Activated CD8-positive, alpha-beta memory T cell treated with anti-CD3 and anti-CD28 coated beads, Interleukin-2, amount 10 ng/mL, durations not matched to agents 7 days and 5 days (primary cell): ENCODE measurements around the gene TRAPPC10. TPM values are rescaled to one million over a fixed set of nuclear protein-coding genes. Genes with fewer than 3 reads are reported as not detected.

Source experiments
- ATAC-seq: fragments of 150-1000 bp; cut with Tn5 transposase; one replicate; pipeline ENCODE4 v1.10.0; 2021; ENCODE audit warnings: moderate library complexity
- CTCF ChIA-PET: fragments of 350-600 bp; sonication (Branson Sonifier 250); formaldehyde crosslinking; loops from one replicate; lab custom pipeline; 2021; ENCODE audit warnings: antibody characterized with exemption; lab: Charles Lee
- DNase-seq: peaks from one replicate; pipeline ENCODE4 v3.0.0-alpha.2; 2020
- H3K27ac Mint-ChIP-seq: one replicate; pipeline ENCODE4 v1.8.0; 2021; ENCODE audit warnings: mild to moderate bottlenecking, mixed read lengths
- H3K27me3 Mint-ChIP-seq: one replicate; pipeline ENCODE4 v1.8.0; 2021; ENCODE audit warnings: mixed read lengths
- H3K36me3 Mint-ChIP-seq: one replicate; pipeline ENCODE4 v1.8.0; 2021; ENCODE audit warnings: mild to moderate bottlenecking, mixed read lengths
- H3K4me1 Mint-ChIP-seq: one replicate; pipeline ENCODE4 v1.8.0; 2021; ENCODE audit warnings: mixed read lengths
- H3K4me3 Mint-ChIP-seq: one replicate; pipeline ENCODE4 v1.8.0; 2021; ENCODE audit warnings: mild to moderate bottlenecking, moderate library complexity, mixed read lengths
- H3K9me3 Mint-ChIP-seq: one replicate; pipeline ENCODE4 v1.8.0; 2022; ENCODE audit warnings: low read depth, mixed read lengths
- total RNA-seq, 2 experiments: library from RNA; stranded (reverse); gene quantifications; one replicate each; pipeline ENCODE4 v1.2.3, GENCODE V29; 2021

Gene TRAPPC10
- total RNA-seq, 2 experiments from 2014 or later, result 71.5 to 71.7 TPM

DNA sequence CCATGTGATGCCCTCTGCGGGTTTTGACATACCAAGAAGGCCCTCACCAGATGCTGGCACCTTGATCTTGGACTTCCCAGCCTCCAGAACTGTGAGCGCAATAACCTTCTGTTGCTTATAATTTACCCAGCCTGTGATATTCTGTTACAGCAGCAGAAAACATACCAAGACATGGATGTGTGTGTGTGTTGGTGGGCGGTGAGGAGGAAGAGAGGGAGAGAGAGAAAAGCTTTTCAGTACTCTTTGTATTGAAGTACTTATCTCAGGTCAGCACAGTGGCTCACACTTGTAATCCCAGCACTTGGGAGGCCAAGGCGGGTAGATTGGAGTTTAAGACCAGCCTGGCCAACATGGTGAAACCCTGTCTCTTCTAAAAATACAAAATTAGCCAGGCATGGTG lies 23.1 kb downstream of the TRAPPC10 start:
- CTCF ChIA-PET, result no interaction called here
- Mint-ChIP-seq H3K36me3 (peaks cover 41% of the 10 kb centered on the region), H3K9me3 (no peaks in the 10 kb centered on the region), H3K4me1 (peaks cover 26% of the 10 kb centered on the region), H3K27me3 (no peaks in the 10 kb centered on the region), H3K27ac (no peak overlapping the region), H3K4me3 (no peak overlapping the region)
- no peak for ATAC-seq
- no peak for DNase-seq

DNA sequence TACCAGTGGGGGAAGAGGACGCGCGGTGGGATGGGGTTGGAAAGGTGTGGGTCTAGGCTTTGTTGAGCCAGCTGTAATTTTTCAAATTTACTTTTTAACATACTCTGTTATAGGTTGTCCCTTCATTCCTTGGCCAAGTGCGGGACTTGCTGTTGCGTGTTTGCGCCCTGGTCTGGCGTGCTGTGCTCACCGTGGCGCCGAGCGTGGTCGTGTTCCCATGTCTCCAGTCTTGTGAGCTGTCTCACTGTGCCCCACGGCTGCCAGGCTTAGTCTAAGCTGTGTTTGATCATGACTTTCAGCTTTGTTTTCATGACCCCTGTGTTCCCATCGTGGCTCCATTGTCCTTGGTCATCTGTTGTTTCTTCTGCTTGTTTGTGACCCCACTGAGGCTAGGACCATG lies 26.0 kb downstream of the TRAPPC10 start:
- H3K36me3 Mint-ChIP-seq, result peaks cover 37% of the 10 kb centered on the region
- no peak for DNase-seq
- peaks cover 28% of the 10 kb centered on the region for H3K4me1 Mint-ChIP-seq
- CTCF ChIA-PET, result no interaction called here
- H3K9me3 Mint-ChIP-seq, result no peaks in the 10 kb centered on the region
- no peak for ATAC-seq
- H3K27ac Mint-ChIP-seq, result no peak overlapping the region
- H3K27me3 Mint-ChIP-seq, result no peaks in the 10 kb centered on the region
- no peak overlapping the region for H3K4me3 Mint-ChIP-seq

DNA sequence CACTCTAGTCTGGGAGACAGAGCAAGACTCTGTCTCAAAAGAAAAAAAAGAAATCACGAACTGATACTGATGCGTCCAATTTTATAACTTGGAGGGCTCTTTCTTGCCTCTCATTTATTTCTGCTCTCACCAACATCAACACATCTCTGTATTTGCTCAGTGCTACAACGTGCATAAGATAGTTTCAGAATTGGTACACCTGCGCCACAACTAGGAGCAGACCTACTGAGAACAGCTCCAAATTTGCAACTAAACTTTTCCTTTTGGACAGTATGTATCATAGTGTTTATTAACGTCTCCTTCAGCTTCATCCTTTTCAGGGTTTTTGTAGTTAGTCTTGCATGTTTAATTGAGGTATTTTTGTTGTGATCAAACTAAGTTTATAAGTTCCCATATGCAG lies 27.7 kb downstream of the TRAPPC10 start:
- DNase-seq (no peak), ATAC-seq (peak; percentile 82)
- CTCF ChIA-PET, result no interaction called here
- Mint-ChIP-seq H3K9me3 (no peaks in the 10 kb centered on the region), H3K27me3 (no peaks in the 10 kb centered on the region), H3K36me3 (peaks cover 29% of the 10 kb centered on the region), H3K4me1 (peaks cover 32% of the 10 kb centered on the region), H3K4me3 (no peak overlapping the region), H3K27ac (peak overlapping the region; percentile 20)

DNA sequence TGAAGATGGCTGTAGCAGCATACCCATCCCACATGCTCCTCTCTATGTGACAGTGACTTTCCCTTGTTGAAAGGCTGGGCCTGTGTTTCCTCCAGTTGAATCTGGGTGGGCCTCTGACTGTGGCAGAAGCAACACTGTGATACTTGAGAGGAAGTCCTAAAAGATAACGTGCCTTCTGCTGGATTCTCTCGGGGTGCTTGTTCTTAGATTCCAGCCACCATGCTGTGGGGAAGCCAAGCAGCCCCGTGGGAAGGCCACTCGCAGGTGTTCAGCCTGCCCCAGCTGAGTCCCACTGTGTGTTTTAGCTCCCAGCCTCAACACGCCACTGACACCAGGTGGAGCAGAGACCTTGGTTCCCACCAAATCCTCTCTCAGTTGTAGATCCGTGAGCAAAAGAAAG lies 31.5 kb downstream of the TRAPPC10 start:
- no peaks in the 10 kb centered on the region for H3K27me3 Mint-ChIP-seq
- peak overlapping the region; percentile 33 for H3K27ac Mint-ChIP-seq
- H3K4me1 Mint-ChIP-seq, result peaks cover 30% of the 10 kb centered on the region
- peaks cover 28% of the 10 kb centered on the region for H3K36me3 Mint-ChIP-seq
- H3K9me3 Mint-ChIP-seq, result no peaks in the 10 kb centered on the region
- CTCF ChIA-PET, result interaction anchor here (1.7 kb wide), 1 partner anchor 12 kb away, joined by 8 read pairs; no protein-coding TSS in a partner anchor
- ATAC-seq, result no peak
- H3K4me3 Mint-ChIP-seq, result no peak overlapping the region
- no peak for DNase-seq

DNA sequence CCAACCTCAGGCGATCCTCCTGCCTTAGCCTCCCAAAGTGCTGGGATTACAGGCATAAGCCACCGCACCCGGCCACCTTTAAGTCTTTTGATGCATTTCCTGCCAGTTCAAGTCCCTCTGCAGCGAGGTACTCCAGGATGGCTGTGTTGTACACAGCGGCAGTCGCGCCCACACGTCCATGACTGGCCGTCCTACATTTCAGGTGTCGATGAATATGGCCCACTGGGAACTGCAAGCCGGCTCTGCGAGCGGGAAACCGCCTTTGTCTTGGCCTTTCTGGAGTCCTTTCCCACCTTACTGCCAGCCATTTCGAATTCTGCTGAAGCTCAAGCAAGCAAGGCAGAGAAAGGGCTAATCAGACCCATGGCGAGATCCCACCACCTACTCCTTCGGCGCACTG lies 34.6 kb downstream of the TRAPPC10 start:
- peaks cover 19% of the 10 kb centered on the region for H3K4me1 Mint-ChIP-seq

DNA sequence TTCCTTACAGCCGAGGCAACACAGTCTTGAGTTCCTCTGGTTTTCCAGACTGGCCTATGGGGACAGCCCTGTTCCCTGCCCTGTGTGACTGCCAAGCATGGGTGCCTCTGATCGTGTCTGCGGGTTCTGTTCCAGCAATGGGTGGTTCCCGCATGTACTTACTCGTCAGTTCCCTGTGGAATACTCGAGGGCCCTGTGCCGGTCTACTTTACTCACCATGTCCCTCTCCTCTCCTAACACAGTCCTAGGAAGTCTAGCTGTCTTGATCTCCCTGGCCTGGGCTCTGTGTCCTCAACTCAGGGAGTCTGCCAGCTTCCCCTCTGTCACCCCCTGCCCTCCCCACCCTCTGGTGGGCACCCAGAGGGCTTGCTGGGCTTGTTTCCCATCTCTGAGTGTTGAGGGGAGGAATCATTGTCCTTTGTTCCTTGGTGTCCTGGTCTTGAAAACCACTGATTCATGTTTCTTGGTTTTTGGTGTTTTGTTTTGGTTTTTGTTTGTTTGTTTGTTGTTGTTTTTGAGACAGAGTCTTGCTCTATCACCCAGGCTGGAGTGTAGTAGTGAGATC lies 36.0 kb downstream of the TRAPPC10 start:
- H3K4me3 Mint-ChIP-seq, result no peak overlapping the region
- CTCF ChIA-PET, result no interaction called here
- H3K9me3 Mint-ChIP-seq, result no peaks in the 10 kb centered on the region
- H3K27me3 Mint-ChIP-seq, result no peaks in the 10 kb centered on the region
- peak overlapping the region; percentile 49 for H3K27ac Mint-ChIP-seq
- DNase-seq (no peak), ATAC-seq (no peak)
- H3K36me3 Mint-ChIP-seq, result peaks cover 29% of the 10 kb centered on the region
- peaks cover 13% of the 10 kb centered on the region for H3K4me1 Mint-ChIP-seq

More for the DNA sequence above, 34.6 kb downstream of the TRAPPC10 start:
- DNase-seq (no peak), ATAC-seq (no peak)
- Mint-ChIP-seq H3K27me3 (no peaks in the 10 kb centered on the region), H3K4me3 (no peak overlapping the region), H3K36me3 (peaks cover 29% of the 10 kb centered on the region), H3K27ac (no peak overlapping the region), H3K9me3 (no peaks in the 10 kb centered on the region)
- CTCF ChIA-PET, result no interaction called here

DNA sequence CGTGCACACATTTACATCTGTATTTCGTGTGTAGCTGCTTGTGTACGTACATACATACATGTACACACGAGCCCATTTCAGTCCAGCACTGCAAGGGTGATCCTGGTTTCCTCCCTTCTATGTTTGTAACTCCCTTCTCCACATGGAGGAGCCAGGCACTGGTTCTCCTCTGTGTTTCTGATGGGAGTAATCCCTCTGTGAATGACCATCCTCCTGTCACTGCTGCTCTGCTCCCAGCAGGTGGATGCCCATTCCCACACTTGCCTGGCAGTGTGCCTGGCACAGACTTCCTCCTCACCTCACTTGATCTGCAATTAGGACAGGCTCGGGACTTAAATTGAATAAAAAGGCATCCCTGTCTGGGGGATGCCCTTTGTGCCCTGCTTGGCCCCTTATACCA lies 37.1 kb downstream of the TRAPPC10 start:
- Mint-ChIP-seq H3K4me1 (peaks cover 10% of the 10 kb centered on the region), H3K4me3 (no peak overlapping the region), H3K36me3 (peaks cover 29% of the 10 kb centered on the region), H3K27ac (peak overlapping the region; percentile 33), H3K27me3 (no peaks in the 10 kb centered on the region), H3K9me3 (no peaks in the 10 kb centered on the region)
- ATAC-seq (no peak), DNase-seq (no peak)
- CTCF ChIA-PET, result no interaction called here

DNA sequence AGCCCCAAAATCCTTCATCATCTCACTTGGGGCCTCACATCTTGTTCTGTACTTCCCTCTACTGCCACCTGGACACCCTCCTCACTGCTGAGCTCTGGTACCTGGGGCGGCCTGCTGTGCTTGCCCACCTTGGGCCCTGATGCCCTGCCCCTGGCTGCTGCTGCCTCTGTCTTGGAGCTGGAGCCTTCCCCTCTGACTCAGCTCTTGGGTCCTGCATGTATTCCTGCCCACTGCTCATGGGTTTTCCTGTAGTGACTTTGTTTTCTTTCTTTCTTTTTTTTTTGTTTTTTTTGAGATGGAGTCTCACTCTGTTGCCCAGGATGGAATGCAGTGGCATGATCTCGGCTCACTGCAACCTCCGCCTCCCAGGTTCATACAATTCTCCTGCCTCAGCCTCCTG lies 37.5 kb downstream of the TRAPPC10 start:
- no peaks in the 10 kb centered on the region for H3K9me3 Mint-ChIP-seq
- DNase-seq (no peak), ATAC-seq (no peak)
- H3K27me3 Mint-ChIP-seq, result no peaks in the 10 kb centered on the region
- peak overlapping the region; percentile 33 for H3K27ac Mint-ChIP-seq
- CTCF ChIA-PET, result no interaction called here
- H3K36me3 Mint-ChIP-seq, result peaks cover 27% of the 10 kb centered on the region
- no peak overlapping the region for H3K4me3 Mint-ChIP-seq
- H3K4me1 Mint-ChIP-seq, result peaks cover 9% of the 10 kb centered on the region

DNA sequence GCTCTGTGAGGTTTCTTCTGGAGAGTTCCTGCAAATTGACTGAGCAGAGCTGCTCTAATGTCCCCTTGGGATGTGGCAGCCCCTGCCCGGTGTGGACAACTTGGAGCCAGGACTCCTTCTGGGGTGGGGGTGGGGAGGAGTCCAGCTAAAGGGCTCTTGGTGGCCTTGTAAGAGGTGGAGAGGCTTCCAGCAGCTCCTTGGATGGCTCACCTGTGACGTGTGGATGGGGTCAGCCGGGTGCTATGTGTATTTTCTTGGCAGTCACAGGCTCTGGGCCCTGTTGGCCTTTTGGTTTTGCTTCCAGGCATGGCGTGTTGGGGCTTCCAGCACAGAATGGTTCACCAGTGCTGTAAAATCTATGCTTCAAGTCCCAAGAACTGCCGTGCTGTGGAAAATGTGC lies 38.2 kb downstream of the TRAPPC10 start:
- H3K27ac Mint-ChIP-seq, result no peak overlapping the region
- ATAC-seq (no peak), DNase-seq (no peak)
- H3K27me3 Mint-ChIP-seq, result no peaks in the 10 kb centered on the region
- H3K36me3 Mint-ChIP-seq, result peaks cover 26% of the 10 kb centered on the region
- CTCF ChIA-PET, result interaction anchor here (0.7 kb wide), 1 partner anchor 239 kb away, joined by 3 read pairs; no protein-coding TSS in a partner anchor
- H3K9me3 Mint-ChIP-seq, result no peaks in the 10 kb centered on the region
- H3K4me3 Mint-ChIP-seq, result no peak overlapping the region
- H3K4me1 Mint-ChIP-seq, result peaks cover 9% of the 10 kb centered on the region

DNA sequence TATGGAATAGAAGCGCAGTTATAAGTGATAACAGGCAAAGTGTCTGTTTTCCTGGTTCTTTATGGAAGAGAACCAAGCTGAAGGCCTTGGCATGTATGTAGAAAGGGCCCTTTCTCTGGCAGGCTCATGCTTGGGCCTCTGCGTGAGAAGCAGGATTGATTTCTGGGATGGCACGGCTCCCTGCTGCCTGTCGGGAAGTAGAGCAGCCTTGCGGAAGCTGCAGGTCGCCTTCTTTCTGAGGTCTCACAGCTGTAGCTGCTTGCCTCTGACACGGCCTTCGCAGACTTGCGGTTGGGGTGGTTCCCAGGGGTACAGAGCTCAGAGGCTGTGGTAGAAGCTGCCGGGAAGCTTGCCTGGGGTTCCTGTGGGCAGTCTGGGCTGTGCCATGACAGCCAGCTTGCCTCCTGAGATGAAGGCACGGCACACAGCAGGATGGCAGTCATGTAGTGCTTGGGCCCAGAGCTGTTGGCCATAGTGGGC lies 39.4 kb downstream of the TRAPPC10 start:
- CTCF ChIA-PET, result interaction anchor here (1.1 kb wide), 1 partner anchor 22 kb away, joined by 3 read pairs; no protein-coding TSS in a partner anchor
- peak; percentile 17 for ATAC-seq
- Mint-ChIP-seq H3K27me3 (no peaks in the 10 kb centered on the region), H3K9me3 (no peaks in the 10 kb centered on the region), H3K4me3 (no peak overlapping the region), H3K36me3 (peaks cover 29% of the 10 kb centered on the region), H3K27ac (no peak overlapping the region), H3K4me1 (peaks cover 9% of the 10 kb centered on the region)
- no peak for DNase-seq

DNA sequence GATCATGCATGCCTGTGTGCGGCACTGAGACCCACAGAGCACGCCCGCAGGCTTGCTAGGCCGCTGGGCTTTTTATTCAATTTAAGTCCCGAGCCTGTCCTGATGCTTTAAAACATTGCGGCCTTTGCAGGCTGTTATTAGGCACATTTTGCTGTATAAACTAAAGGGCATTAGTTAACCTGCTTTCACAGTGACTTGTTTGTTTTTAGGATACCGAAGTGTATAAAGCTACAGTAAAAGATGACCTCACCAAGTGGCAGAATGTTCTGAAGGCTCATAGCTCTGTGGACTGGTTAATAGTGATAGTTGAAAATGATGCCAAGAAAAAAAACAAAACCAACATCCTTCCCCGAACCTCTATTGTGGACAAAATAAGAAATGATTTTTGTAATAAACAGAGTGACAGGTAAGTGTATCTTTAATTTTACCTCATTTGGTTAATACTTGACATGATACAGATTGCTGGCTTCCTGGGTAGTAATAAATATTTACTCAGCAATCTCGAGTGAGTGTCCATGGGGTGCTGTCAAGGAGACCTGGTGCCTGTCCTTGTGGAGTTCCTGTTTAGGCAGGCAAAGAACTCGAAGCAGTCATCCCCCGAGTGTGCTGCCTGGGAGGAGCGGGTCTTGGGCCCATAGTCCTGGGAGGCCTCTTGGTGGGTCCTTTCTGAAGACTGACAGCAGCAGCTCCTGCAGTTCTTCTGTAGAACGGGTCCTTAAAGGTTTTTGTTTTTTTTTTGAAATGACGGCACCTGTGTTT lies 40.1 kb downstream of the TRAPPC10 start:
- no peak for DNase-seq
- no peaks in the 10 kb centered on the region for H3K27me3 Mint-ChIP-seq
- H3K9me3 Mint-ChIP-seq, result no peaks in the 10 kb centered on the region
- H3K4me3 Mint-ChIP-seq, result no peak overlapping the region
- H3K4me1 Mint-ChIP-seq, result peaks cover 12% of the 10 kb centered on the region
- peaks cover 26% of the 10 kb centered on the region for H3K36me3 Mint-ChIP-seq
- H3K27ac Mint-ChIP-seq, result no peak overlapping the region
- CTCF ChIA-PET, result interaction anchor here (1.1 to 1.4 kb wide), 2 partner anchors 21 to 29 kb away, joined by 3 read pairs; no protein-coding TSS in a partner anchor
- ATAC-seq, result no peak

DNA sequence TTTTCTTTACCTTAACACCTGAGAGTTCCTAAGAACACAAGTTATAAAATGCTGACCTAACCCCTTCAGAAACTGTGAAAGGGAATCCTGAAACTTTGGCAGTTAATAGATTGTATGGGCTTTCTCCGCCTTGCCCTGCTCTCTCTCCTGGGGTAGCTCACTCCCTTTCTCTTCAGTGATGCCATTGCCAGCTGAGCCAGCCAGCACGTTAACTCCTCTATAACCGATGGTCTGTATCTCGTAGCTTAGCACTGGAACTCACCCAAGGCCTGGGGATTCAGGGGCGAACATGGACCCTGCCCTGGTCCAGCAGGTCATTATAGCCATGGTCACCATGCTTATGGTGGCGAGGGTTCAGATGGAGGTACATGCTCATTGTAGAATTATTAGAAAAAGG lies 40.7 kb downstream of the TRAPPC10 start:
- Mint-ChIP-seq H3K36me3 (peaks cover 22% of the 10 kb centered on the region), H3K27ac (no peak overlapping the region), H3K27me3 (no peaks in the 10 kb centered on the region), H3K9me3 (no peaks in the 10 kb centered on the region), H3K4me1 (peaks cover 11% of the 10 kb centered on the region), H3K4me3 (no peak overlapping the region)
- ATAC-seq (no peak), DNase-seq (no peak)
- CTCF ChIA-PET, result interaction anchor here (1.4 kb wide), 1 partner anchor 29 kb away, joined by 3 read pairs; no protein-coding TSS in a partner anchor

DNA sequence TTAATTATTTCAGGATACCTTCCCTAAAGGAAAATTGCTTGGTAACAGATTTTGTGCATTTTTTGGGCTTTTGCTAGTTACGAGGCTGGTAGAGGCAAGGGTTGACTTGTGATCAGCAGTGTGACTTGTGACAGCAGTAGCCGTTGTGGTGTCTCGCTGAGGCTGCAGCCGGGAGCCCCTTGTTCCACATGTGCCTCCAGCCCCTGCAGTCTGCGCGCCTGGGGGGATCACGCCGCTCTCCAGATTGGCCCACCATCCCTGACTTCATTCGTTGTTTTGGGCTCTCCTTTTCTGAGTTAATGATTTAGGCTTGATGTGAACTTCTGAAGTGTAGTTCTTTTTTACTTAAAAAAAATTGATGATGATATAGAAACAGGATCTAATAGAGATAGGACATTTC lies 41.5 kb downstream of the TRAPPC10 start:
- Mint-ChIP-seq H3K9me3 (no peaks in the 10 kb centered on the region), H3K36me3 (peaks cover 27% of the 10 kb centered on the region), H3K27me3 (no peaks in the 10 kb centered on the region), H3K27ac (no peak overlapping the region), H3K4me1 (peaks cover 17% of the 10 kb centered on the region), H3K4me3 (no peak overlapping the region)
- CTCF ChIA-PET, result interaction anchor here (1.4 kb wide), 1 partner anchor 30 kb away, joined by 3 read pairs; no protein-coding TSS in a partner anchor
- no peak for DNase-seq
- ATAC-seq, result no peak

DNA sequence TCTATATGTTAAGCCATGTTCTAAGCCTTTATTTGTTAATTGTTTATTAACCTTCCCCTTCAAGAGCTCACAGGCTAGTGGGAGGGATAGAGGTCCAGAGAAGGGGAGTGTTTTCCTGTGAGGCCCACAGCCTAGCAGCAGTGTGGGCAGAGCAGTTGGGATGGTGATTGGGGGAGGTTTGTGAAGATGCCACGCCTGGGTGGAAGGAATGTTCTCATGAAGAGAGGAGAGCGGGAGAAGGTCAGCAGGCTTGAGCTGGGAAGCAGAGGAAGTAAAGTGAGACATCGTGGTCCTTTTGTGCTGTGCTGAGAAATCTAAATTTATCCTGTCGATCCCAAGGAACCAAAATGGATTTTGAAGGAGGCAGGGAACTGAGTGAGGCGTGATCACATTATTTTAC lies 42.6 kb downstream of the TRAPPC10 start:
- H3K36me3 Mint-ChIP-seq, result peaks cover 30% of the 10 kb centered on the region
- ATAC-seq, result no peak
- no peak overlapping the region for H3K27ac Mint-ChIP-seq
- peaks cover 12% of the 10 kb centered on the region for H3K4me1 Mint-ChIP-seq
- no peak for DNase-seq
- no peaks in the 10 kb centered on the region for H3K27me3 Mint-ChIP-seq
- CTCF ChIA-PET, result no interaction called here
- no peak overlapping the region for H3K4me3 Mint-ChIP-seq
- H3K9me3 Mint-ChIP-seq, result no peaks in the 10 kb centered on the region
